A549 (cell line): ENCODE data around the gene SAT2. TPM values are rescaled to one million over a fixed set of nuclear protein-coding genes. Genes with fewer than 3 reads are reported as not detected.

Experiments used
- ATAC-seq, 2 experiments: fragments of 200-7000 bp in 1 of 2; fragments of >200 bp in 1 of 2; cut with Nextera tagmentation in 1 of 2; cut with Tn5 transposase in 1 of 2; 3 replicates each; pipeline versions ENCODE4 v1.8.0 to v1.9.1; 2018 to 2020; ENCODE audit warnings: mild to moderate bottlenecking in 1 of 2, moderate library complexity in 1 of 2
- CTCF ChIA-PET: fragments of 300-600 bp; sonication (Branson Sonifier 250); formaldehyde crosslinking; extraction: SDS; loops from one replicate; lab custom pipeline; 2021; ENCODE audit warnings: antibody characterized with exemption, inconsistent platforms; lab: Yijun Ruan, JAX
- POLR2A ChIA-PET: fragments of 350-600 bp; formaldehyde crosslinking; extraction: SDS; loops from one replicate; lab custom pipeline; 2021; ENCODE audit warnings: antibody characterized with exemption, inconsistent platforms; lab: Yijun Ruan, JAX
- DNase-seq, 2 experiments: peaks; one replicate each; pipeline versions ENCODE4 v3.0.0 to v3.0.0-alpha.2; 2011 to 2016; ENCODE audit warnings: low read depth in 1 of 2, low spot score in 1 of 2
- FAIRE-seq: peaks from 2 replicates; lab custom pipeline; 2011; peaks lifted over from hg19 to GRCh38; lab: Jason Lieb, UNC
- H3K27ac ChIP-seq, 2 experiments: fragments of >200 bp; sonication (Bioruptor Twin); formaldehyde crosslinking; 3 replicates each; pipeline ENCODE4 v1.5.1; 2016 to 2017
- H3K4me1 ChIP-seq: fragments of >200 bp; sonication (Bioruptor Twin); formaldehyde crosslinking; 3 replicates; pipeline ENCODE4 v1.6.1; 2016
- H3K4me2 ChIP-seq: fragments of >200 bp; sonication (Bioruptor Twin); formaldehyde crosslinking; 3 replicates; pipeline ENCODE4 v1.6.1; 2016
- H3K4me3 ChIP-seq: fragments of >200 bp; sonication (Bioruptor Twin); formaldehyde crosslinking; 3 replicates; pipeline ENCODE4 v1.5.1; 2016
- H3K9me3 ChIP-seq: fragments of >200 bp; sonication (Bioruptor Twin); formaldehyde crosslinking; 3 replicates; pipeline ENCODE4 v1.6.1; 2016
- EHF ChIP-seq: fragments of 250-450 bp; sonication (Bioruptor Pico); IDR thresholded peaks from 2 replicates; pipeline ENCODE4 v1.5.0; 2020; ENCODE audit warnings: mild to moderate bottlenecking
- EP300 ChIP-seq, 2 experiments: fragments of >200 bp; sonication (Bioruptor Twin); formaldehyde crosslinking; IDR thresholded peaks; 2 replicates in 1 of 2; 3 replicates in 1 of 2; pipeline ENCODE4 v1.6.1; 2016 to 2017
- ESRRA ChIP-seq: fragments of 150-350 bp; IDR thresholded peaks from 2 replicates; pipeline ENCODE4 v1.6.1; 2014; ENCODE audit warnings: mild to moderate bottlenecking, low read length, borderline replicate concordance
- FOSL2 ChIP-seq, 2 experiments: fragments of 450-650 bp in 1 of 2; fragments of >200 bp in 1 of 2; sonication (Bioruptor Twin) in 1 of 2; formaldehyde crosslinking; IDR thresholded peaks; 2 replicates each; pipeline versions ENCODE4 v1.5.0 to v1.6.1; 2016 to 2020; ENCODE audit warnings: mild to moderate bottlenecking in 1 of 2, moderate library complexity in 1 of 2
- HEYL ChIP-seq: fragments of 250-450 bp; sonication (Bioruptor Pico); IDR thresholded peaks from 2 replicates; pipeline ENCODE4 v1.8.0; 2021; ENCODE audit warnings: mild to moderate bottlenecking, moderate library complexity
- JUN ChIP-seq, 2 experiments: fragments of >200 bp; sonication (Bioruptor Twin); formaldehyde crosslinking; IDR thresholded peaks; 2 replicates in 1 of 2; 3 replicates in 1 of 2; pipeline ENCODE4 v1.6.1; 2016 to 2017
- KDM1A ChIP-seq: fragments of 200-600 bp; sonication (generic); IDR thresholded peaks from 2 replicates; pipeline ENCODE4 v1.6.1; 2016; ENCODE audit warnings: low read depth, mild to moderate bottlenecking
- MAZ ChIP-seq: fragments of 150-350 bp; IDR thresholded peaks from 2 replicates; pipeline ENCODE4 v1.6.1; 2014; ENCODE audit warnings: antibody characterized with exemption, low read depth, low read length, borderline replicate concordance
- MYC ChIP-seq: IDR thresholded peaks from 2 replicates; pipeline ENCODE4 v1.6.1; 2012; ENCODE audit warnings: mild to moderate bottlenecking, inconsistent platforms, low read length, improper control_type of control experiment, borderline replicate concordance
- NR3C1 ChIP-seq: fragments of >200 bp; sonication (Bioruptor Twin); formaldehyde crosslinking; IDR thresholded peaks from 3 replicates; pipeline ENCODE4 v1.6.1; 2017
- PHF8 ChIP-seq: fragments of 200-600 bp; sonication (generic); IDR thresholded peaks from 2 replicates; pipeline ENCODE4 v1.6.1; 2016; ENCODE audit warnings: low read depth, mild to moderate bottlenecking, antibody characterized with exemption, moderate library complexity, borderline replicate concordance
- RARB ChIP-seq: fragments of 250-450 bp; sonication (Bioruptor Pico); IDR thresholded peaks from 2 replicates; pipeline ENCODE4 v1.8.0; 2021; ENCODE audit warnings: mild to moderate bottlenecking, moderate library complexity
- RFX5 ChIP-seq: fragments of 450-650 bp; IDR thresholded peaks from 2 replicates; pipeline ENCODE4 v1.7.1; 2014; ENCODE audit warnings: antibody characterized with exemption, mild to moderate bottlenecking, moderate library complexity
- RNF2 ChIP-seq: fragments of 200-600 bp; sonication (generic); IDR thresholded peaks from 2 replicates; pipeline ENCODE4 v1.6.1; 2016; ENCODE audit warnings: low read depth, mild to moderate bottlenecking, antibody characterized with exemption, moderate library complexity, borderline replicate concordance
- SREBF2 ChIP-seq: fragments of 450-650 bp; IDR thresholded peaks from 2 replicates; pipeline ENCODE4 v1.6.1; 2014; ENCODE audit warnings: mild to moderate bottlenecking, moderate library complexity
- ZC3H11A ChIP-seq: fragments of 450-650 bp; IDR thresholded peaks from 2 replicates; pipeline ENCODE4 v1.6.1; 2014; ENCODE audit warnings: antibody characterized with exemption, mild to moderate bottlenecking
- ZFP36 ChIP-seq: fragments of 450-650 bp; IDR thresholded peaks from 2 replicates; pipeline ENCODE4 v1.6.1; 2014; ENCODE audit warnings: borderline replicate concordance; ENCODE audit not compliant: partially characterized antibody
- WGBS: methylation state at CpG from one replicate; pipeline ENCODE4 v1.1.6; 2017; ENCODE audit errors: missing lambda C conversion rate; 5-methylcytosine and 5-hydroxymethylcytosine counted together
- polyA plus RNA-seq, 4 experiments: library from polyadenylated mRNA; depleted of rRNA in 3 of 4; stranded (reverse); fragments of >200 nt; fragmentation: RNase III in 1 of 4; extraction: RNeasy Plus Mini Kit Qiagen cat#74134 plus additional on column Dnase treatment in 1 of 4; gene quantifications; 2 replicates in 3 of 4; 3 replicates in 1 of 4; pipeline ENCODE4 v1.2.3, GENCODE V29; 2011 to 2017
- TF ChIP-seq, protein P1 (sequence below): fragments of 150-350 bp; IDR thresholded peaks from 2 replicates; pipeline ENCODE4 v1.6.1; 2014; ENCODE audit warnings: low read depth, mild to moderate bottlenecking, low read length
- TF ChIP-seq, protein P2 (sequence below): IDR thresholded peaks from 2 replicates; pipeline ENCODE4 v1.6.1; 2012
- TF ChIP-seq, protein P3 (sequence below): fragments of 250-450 bp; sonication (Bioruptor Pico); IDR thresholded peaks from 2 replicates; pipeline ENCODE4 v1.5.0; 2020; ENCODE audit warnings: low read depth, mild to moderate bottlenecking, moderate library complexity

Gene SAT2
- polyA plus RNA-seq, 2 of the 4 experiments (the other 2 are of a cell fraction), result 38.1 to 76.3 TPM

DNA sequence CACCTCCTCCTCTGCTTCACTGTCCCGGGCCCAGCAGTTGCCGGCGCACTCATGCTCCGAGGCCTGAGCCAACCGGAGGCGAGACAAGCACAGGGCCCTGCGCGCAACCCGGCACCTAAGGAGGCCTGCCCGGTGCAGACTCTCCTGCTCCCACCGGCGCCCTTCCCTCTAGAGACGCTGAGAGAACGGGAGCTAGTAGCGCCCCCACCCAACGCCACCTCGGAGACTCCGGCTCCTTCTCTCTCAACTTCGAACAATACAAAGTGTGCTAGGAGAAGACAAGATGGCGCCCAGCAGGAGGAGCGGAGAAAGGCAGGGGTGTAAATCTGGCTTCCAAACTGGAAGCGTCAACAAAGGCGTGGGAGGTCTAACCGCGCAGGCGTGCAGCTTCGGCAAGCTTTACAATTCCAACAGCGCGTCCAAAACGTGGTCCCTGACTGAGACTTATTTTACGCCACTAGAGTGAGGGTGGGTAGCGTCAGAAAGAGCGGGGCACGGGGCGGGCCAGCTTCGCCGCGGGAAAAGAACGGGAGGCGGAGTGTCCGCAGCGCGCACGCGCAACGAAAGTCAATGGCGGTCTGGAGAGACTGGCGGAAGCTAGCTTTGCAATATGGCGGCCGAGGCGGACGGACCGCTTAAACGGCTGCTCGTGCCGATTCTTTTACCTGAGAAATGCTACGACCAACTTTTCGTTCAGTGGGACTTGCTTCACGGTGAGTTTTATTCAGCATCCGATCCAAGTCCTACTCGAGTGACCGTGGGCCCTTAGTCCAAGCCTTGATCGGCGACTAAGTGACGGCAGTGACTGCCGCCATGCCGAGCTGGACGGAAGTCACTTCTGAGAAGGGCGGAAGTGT is 44.1 kb downstream of the SAT2 start, which contains the start of gene MPDU1 (continued):
- TF ChIP-seq, protein P1, sequence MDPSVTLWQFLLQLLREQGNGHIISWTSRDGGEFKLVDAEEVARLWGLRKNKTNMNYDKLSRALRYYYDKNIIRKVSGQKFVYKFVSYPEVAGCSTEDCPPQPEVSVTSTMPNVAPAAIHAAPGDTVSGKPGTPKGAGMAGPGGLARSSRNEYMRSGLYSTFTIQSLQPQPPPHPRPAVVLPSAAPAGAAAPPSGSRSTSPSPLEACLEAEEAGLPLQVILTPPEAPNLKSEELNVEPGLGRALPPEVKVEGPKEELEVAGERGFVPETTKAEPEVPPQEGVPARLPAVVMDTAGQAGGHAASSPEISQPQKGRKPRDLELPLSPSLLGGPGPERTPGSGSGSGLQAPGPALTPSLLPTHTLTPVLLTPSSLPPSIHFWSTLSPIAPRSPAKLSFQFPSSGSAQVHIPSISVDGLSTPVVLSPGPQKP, result no peak
- no peak for TF ChIP-seq EP300 (IDR thresholded peaks at IDR 0.05)
- peak; percentile 75; the same call in 1 of the 2 replicates for TF ChIP-seq HEYL (CRISPR knock-in tag)
- no peak for TF ChIP-seq MAZ
- TF ChIP-seq ZFP36, result no peak
- no peak for TF ChIP-seq FOSL2 (IDR thresholded peaks at IDR 0.05)
- no peak for TF ChIP-seq FOSL2 (CRISPR knock-in tag; IDR thresholded peaks at IDR 0.05)
- peak; percentile 99 for TF ChIP-seq PHF8
- peak; percentile 95 to 97 for TF ChIP-seq JUN (IDR thresholded peaks at IDR 0.05)
- TF ChIP-seq, all 56 proteins: peak for 28

DNA sequence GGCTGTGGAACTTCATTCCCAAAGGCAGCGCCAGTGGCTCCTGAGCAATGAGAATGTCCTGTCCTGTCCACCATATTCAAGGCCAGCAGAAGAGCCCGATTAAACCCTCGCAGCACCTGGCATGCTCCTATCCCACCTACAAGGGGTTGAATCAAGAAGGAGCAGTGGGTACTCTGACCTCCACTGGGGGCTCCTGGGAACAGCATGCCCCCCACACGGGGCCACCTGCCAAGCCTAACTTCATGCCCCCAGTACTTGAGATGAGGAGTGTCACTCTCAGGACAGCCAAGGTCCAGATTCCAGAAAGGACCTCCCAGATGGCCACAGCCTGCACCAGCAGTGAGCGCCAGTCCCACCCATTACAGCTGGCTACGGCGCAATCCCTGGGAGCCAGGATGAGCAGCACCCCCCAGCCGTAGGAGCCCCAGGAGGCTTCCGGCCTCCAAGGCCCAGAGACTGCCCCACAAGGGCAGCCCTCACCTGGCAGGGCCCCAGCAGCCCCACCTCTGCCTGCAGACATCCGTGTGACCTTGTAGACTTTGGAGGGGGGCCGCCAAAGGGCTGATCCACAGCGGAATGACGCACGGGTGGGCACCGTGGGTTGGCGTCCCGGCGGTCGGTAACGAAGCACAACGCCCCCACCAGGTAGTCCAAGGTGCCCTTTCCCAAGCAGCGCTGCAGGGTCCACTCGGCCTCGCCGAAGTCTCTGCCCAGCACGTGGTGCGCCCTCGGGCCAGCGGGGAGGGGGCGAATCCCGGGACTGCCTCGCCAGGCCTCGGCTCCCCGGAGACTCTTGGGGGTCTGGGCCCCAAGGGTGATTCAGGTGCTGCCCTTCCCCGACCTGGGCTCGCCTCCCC is 45.0 kb downstream of the SAT2 start:
- TF ChIP-seq, protein P2, sequence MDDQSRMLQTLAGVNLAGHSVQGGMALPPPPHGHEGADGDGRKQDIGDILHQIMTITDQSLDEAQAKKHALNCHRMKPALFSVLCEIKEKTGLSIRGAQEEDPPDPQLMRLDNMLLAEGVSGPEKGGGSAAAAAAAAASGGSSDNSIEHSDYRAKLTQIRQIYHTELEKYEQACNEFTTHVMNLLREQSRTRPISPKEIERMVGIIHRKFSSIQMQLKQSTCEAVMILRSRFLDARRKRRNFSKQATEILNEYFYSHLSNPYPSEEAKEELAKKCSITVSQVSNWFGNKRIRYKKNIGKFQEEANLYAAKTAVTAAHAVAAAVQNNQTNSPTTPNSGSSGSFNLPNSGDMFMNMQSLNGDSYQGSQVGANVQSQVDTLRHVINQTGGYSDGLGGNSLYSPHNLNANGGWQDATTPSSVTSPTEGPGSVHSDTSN, result no peak
- TF ChIP-seq ESRRA (no peak), EHF (CRISPR knock-in tag) (no peak), MYC (no peak), HEYL (CRISPR knock-in tag) (no peak), RARB (no peak), ZC3H11A (no peak), NR3C1 (no peak), PHF8 (no peak), RNF2 (no peak), RFX5 (no peak), KDM1A (no peak), SREBF2 (no peak)
- TF ChIP-seq, protein P3, sequence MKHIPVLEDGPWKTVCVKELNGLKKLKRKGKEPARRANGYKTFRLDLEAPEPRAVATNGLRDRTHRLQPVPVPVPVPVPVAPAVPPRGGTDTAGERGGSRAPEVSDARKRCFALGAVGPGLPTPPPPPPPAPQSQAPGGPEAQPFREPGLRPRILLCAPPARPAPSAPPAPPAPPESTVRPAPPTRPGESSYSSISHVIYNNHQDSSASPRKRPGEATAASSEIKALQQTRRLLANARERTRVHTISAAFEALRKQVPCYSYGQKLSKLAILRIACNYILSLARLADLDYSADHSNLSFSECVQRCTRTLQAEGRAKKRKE, result no peak
- TF ChIP-seq, protein P1, result no peak
- ChIA-PET POLR2A (interaction anchor here (1.3 to 5.0 kb wide), 4 partner anchors 10 to 105 kb away, joined by 5 to 97 read pairs (median 24); partner anchors contain the start of genes FXR2, TP53 and WRAP53), CTCF (interaction anchor here (1.0 to 12.1 kb wide), 7 partner anchors 8 to 268 kb away, joined by 3 to 184 read pairs (median 6); partner anchors contain the start of genes SAT2, SENP3, TP53 and WRAP53)
- H3K4me3 ChIP-seq, result peak overlapping the region; percentile 66
- peak overlapping the region; percentile 84 for H3K4me2 ChIP-seq
- H3K4me1 ChIP-seq, result peaks cover 56% of the 10 kb centered on the region
- DNase-seq (no peak), FAIRE-seq (no peak), ATAC-seq (no peak)
- peak overlapping the region; percentile 91 to 96 for H3K27ac ChIP-seq
- H3K9me3 ChIP-seq, result no peaks in the 10 kb centered on the region
- WGBS, result 92% methylated on average over 31 of the region's 36 CpGs
